Adrenal gland (tissue), 12 donors: ENCODE data around the gene CNST. TPM values are rescaled to one million over a fixed set of nuclear protein-coding genes. Genes with fewer than 3 reads are reported as not detected.

Experiments used
- DNase-seq, 7 donors: peaks; one replicate each; pipeline ENCODE4 v3.0.0-alpha.2; 2019 to 2020
- H3K27ac ChIP-seq, 5 donors: fragments of 200-600 bp; sonication (generic) in 4 of 5; 1 replicate in 3 of 5; 2 replicates in 2 of 5; pipeline versions ENCODE4 v1.5.1 to v1.8.0; 2016 to 2020; ENCODE audit warnings: mild to moderate bottlenecking in 1 of 5
- H3K27me3 ChIP-seq: fragments of 200-600 bp; 2 replicates; pipeline ENCODE4 v1.8.0; 2021
- H3K36me3 ChIP-seq, 2 donors: fragments of 200-600 bp; replicated peaks in 1 of 2; 1 replicate in 1 of 2; 2 replicates in 1 of 2; pipeline versions ENCODE4 v1.5.1 to v1.8.0; 2018 to 2022
- H3K4me1 ChIP-seq, 2 donors: fragments of 200-600 bp; replicated peaks in 1 of 2; 1 replicate in 1 of 2; 2 replicates in 1 of 2; pipeline versions ENCODE4 v1.5.1 to v1.8.0; 2018 to 2021
- H3K4me3 ChIP-seq, 4 donors: fragments of 200-600 bp; sonication (generic) in 3 of 4; one replicate each; pipeline ENCODE4 v1.5.1; 2016 to 2018
- H3K9me3 ChIP-seq, 3 donors: fragments of 200-600 bp; sonication (generic) in 1 of 3; replicated peaks in 1 of 3; 1 replicate in 2 of 3; 2 replicates in 1 of 3; pipeline versions ENCODE4 v1.5.1 to v1.8.0; 2016 to 2021
- POLR2A ChIP-seq, 2 donors: fragments of 450-650 bp; IDR thresholded peaks; one replicate each; pipeline ENCODE4 v1.6.1; 2017; ENCODE audit warnings: antibody characterized with exemption in 2 of 2, mild to moderate bottlenecking in 2 of 2, moderate library complexity in 1 of 2
- WGBS, 4 donors: extraction: QIAGEN DNeasy Blood & Tissue Kit in 2 of 4; methylation state at CpG; one replicate each; pipeline versions ENCODE4 v1.1.5 to v1.1.7; 2013 to 2017; 5-methylcytosine and 5-hydroxymethylcytosine counted together
- intact Hi-C, 2 donors: fragments of 100-400 bp; cut with DNase I; formaldehyde crosslinking; loops; one replicate each; pipeline versions ENCODE4 v1.14.1 to v1.15.0; 2022 to 2023
- polyA plus RNA-seq, 3 donors: library from polyadenylated mRNA; stranded (reverse); fragments of 200-250 nt in 2 of 3; fragments of 350-450 nt in 1 of 3; fragmentation: Illumina TruSeq in 1 of 3; extraction: RNeasy Lipid Tissue Mini Kit (QIAGEN cat#74804) in 1 of 3; gene quantifications; one replicate each; pipeline ENCODE4 v1.2.3, GENCODE V29; 2013 to 2014
- total RNA-seq, 9 donors: library from RNA; depleted of rRNA in 4 of 9; stranded (reverse); fragments of >200 nt in 4 of 9; fragments of 120-200 nt in 1 of 9; fragmentation: NEBNext Ultra II Directional in 1 of 9; extraction: Animal tissue kit (Norgen Biotek cat#: 25700) in 1 of 9; gene quantifications; one replicate each; pipeline versions ENCODE4 v1.1.0 to v1.2.4, GENCODE V29; 2013 to 2023
- TF ChIP-seq, protein P1 (sequence below), 6 experiments: fragments of 450-650 bp in 4 of 6; fragments of 200-600 bp in 2 of 6; sonication (generic) in 1 of 6; IDR thresholded peaks; 1 replicate in 5 of 6; 2 replicates in 1 of 6; pipeline versions ENCODE4 v1.5.1 to v1.8.0; 2016 to 2021; ENCODE audit warnings: antibody characterized with exemption in 6 of 6, mild to moderate bottlenecking in 2 of 6, moderate library complexity in 1 of 6
- donor health status: healthy with polysubstance abuse.
- donor health status: Bipolar disorder and iron deficiency.
- donor health status: DM: yes; HTN: yes; CAD: no.
- donor health status: DM: no; HTN: no; CAD: no.
- donor health status: DM: no; HTN: no; CAD: no.
- donor health status: DM: yes; HTN: yes; CAD: no.

CNST gene
- total and polyA plus RNA-seq, 12 donors, result 11.4 to 85.6 (median 47.3) TPM

DNA sequence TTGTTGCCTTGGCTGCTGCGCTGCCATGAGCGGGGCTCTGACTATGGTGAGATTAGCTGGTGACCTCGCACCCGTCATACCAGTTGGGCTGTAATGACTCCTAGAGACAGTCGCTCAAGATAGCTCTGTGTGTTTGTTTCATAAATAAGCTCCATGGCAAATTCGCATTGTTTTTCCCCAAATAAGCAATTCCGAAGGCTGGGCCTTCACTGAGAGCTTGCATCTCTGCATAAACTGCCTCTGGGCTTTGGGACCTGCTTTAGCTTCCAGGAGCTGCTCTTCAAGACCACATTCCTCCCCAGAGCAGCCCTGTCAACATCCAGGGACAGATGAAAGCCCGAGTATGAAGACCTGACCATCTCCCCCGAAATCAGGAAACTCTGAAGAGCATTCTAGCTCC is 117.3 kb downstream of the CNST start:
- H3K9me3 ChIP-seq, result no peaks in the 10 kb centered on the region
- no peaks in the 10 kb centered on the region for H3K27me3 ChIP-seq
- TF ChIP-seq, protein P1, sequence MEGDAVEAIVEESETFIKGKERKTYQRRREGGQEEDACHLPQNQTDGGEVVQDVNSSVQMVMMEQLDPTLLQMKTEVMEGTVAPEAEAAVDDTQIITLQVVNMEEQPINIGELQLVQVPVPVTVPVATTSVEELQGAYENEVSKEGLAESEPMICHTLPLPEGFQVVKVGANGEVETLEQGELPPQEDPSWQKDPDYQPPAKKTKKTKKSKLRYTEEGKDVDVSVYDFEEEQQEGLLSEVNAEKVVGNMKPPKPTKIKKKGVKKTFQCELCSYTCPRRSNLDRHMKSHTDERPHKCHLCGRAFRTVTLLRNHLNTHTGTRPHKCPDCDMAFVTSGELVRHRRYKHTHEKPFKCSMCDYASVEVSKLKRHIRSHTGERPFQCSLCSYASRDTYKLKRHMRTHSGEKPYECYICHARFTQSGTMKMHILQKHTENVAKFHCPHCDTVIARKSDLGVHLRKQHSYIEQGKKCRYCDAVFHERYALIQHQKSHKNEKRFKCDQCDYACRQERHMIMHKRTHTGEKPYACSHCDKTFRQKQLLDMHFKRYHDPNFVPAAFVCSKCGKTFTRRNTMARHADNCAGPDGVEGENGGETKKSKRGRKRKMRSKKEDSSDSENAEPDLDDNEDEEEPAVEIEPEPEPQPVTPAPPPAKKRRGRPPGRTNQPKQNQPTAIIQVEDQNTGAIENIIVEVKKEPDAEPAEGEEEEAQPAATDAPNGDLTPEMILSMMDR (IDR thresholded peaks at IDR 0.05), result no peak
- TF ChIP-seq POLR2A (IDR thresholded peaks at IDR 0.05), result no peak
- H3K4me3 ChIP-seq, result no peak overlapping the region
- DNase-seq, result no peak
- WGBS, 4 donors, result 91 to 97% (median 96%) methylated on average over 8 to 9 of the region's 9 CpGs
- peaks cover 0 to 14% of the 10 kb centered on the region in 2 donors for H3K4me1 ChIP-seq
- H3K36me3 ChIP-seq, result no peaks in the 10 kb centered on the region
- H3K27ac ChIP-seq, result no peak overlapping the region
- intact Hi-C loops, result loop anchor here (10.0 kb wide), 2 partner anchors 71 to 179 kb away; partner anchors contain the start of gene SMYD3 (in 1 of the 2)

DNA sequence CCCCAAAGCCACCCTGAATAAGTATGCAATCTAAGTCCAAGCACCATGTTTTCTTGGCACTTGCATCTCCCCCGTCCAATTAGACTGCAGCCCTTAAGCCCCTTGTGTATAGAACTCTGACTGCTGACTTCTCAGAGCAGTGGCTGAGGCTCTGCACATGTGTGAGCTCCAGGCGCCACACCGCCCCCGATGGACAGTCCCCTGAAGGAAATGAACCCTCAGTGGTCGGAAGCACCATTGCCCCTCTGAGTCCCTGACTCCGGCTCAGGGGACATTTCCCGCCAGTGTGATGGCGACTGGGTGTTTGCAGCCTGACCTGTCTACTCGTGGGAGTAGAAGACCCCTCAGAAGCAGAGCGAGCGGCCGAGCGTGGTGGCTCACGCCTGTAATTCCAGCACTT is 120.7 kb downstream of the CNST start:
- Histone ChIP-seq H3K9me3 (no peaks in the 10 kb centered on the region), H3K4me3 (no peak overlapping the region), H3K27ac (no peak overlapping the region), H3K27me3 (no peaks in the 10 kb centered on the region), H3K36me3 (no peaks in the 10 kb centered on the region), H3K4me1 (peaks cover 0 to 9% of the 10 kb centered on the region in 2 donors)
- DNase-seq, result no peak
- TF ChIP-seq POLR2A (IDR thresholded peaks at IDR 0.05), result no peak
- TF ChIP-seq, protein P1 (IDR thresholded peaks at IDR 0.05), result no peak
- intact Hi-C loops, result loop anchor here (10.0 kb wide), 2 partner anchors 68 to 182 kb away; partner anchors contain the start of gene SMYD3 (in 1 of the 2)
- WGBS, 4 donors, result 68 to 85% (median 81%) methylated on average over 6 to 14 of the region's 14 CpGs

DNA sequence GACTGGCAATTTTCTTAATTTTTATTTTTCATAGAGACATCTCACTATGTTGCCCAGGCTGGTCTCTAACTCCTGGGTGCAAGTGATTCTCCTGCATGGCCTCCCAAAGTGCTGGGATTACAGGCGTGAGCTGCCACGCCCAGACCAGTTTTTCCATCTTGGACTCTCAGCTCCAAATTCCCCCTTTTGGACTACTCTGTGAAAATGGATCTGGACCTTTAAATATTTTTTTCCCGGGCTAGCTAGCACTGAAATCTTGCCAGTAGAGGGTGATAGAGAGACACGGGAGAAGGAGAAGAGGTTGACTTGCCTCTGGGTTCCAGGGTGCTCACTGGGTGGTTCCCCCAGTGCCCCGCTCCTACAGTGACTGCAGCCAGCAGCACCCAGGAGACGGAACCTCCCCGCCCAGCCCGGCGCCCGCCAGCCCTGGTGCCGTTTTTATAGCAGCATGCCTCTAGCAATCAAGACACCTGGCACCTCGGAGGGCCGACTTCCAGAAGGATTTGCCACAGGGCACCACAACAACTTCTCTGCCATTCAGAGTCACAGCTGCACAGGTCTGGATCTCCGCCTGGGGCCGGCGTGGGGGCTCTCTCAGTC is 123.3 kb downstream of the CNST start:
- WGBS, 4 donors, result 8 to 13% (median 12%) methylated on average over 7 to 16 of the region's 16 CpGs
- TF ChIP-seq, protein P1 (IDR thresholded peaks at IDR 0.05), result peak; percentile 68 to 84 (median 78)
- no peak for TF ChIP-seq POLR2A (IDR thresholded peaks at IDR 0.05)
- Histone ChIP-seq H3K9me3 (no peaks in the 10 kb centered on the region), H3K27me3 (no peaks in the 10 kb centered on the region), H3K36me3 (no peaks in the 10 kb centered on the region), H3K4me3 (peak overlapping the region in 1 of 4 donors; percentile 42), H3K4me1 (peaks cover 0 to 9% of the 10 kb centered on the region in 2 donors), H3K27ac (no peak overlapping the region)
- intact Hi-C loops, result loop anchor here (10.0 kb wide), 2 partner anchors 65 to 185 kb away; partner anchors contain the start of gene SMYD3 (in 1 of the 2)
- DNase-seq, result peak; percentile 57 to 78 (median 66)

DNA sequence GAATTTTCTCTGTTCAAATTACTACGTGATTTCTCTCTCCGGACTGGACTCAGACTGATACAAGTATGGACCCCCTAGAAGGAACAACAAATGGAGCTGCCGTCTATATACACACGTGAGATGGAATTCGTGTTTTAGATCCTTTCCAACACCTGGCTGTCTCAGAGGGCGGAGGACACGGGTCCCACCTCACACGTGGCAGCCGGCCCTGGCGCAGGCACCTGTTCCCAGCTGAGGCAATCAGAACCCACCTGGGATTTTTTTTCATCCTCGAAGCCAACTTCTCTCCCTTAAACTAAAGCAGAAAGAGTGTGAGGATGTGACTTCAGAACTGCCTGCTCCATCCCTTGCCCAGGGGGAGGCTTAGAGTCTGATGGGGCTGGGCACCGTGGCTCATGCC is 123.8 kb downstream of the CNST start:
- no peak overlapping the region for H3K27ac ChIP-seq
- 67 to 84% (median 78%) methylated on average over 12 of the region's 12 CpGs for WGBS, 4 donors
- TF ChIP-seq POLR2A (IDR thresholded peaks at IDR 0.05), result no peak
- TF ChIP-seq, protein P1 (IDR thresholded peaks at IDR 0.05), result no peak
- peak overlapping the region in 1 of 4 donors; percentile 42 for H3K4me3 ChIP-seq
- H3K4me1 ChIP-seq, result peaks cover 0 to 9% of the 10 kb centered on the region in 2 donors
- intact Hi-C loops, result no loop called here
- H3K27me3 ChIP-seq, result no peaks in the 10 kb centered on the region
- no peaks in the 10 kb centered on the region for H3K9me3 ChIP-seq
- H3K36me3 ChIP-seq, result no peaks in the 10 kb centered on the region
- no peak for DNase-seq
